Stimulated activated naive CD4-positive, alpha-beta T cell (primary cell): Measurements from ENCODE around the gene IRF8.

Experiments used
- DNase-seq, 6 experiments: peaks; one replicate each; lab custom pipeline; 2025; lab: John Stamatoyannopoulos, UW

IRF8 gene

DNA sequence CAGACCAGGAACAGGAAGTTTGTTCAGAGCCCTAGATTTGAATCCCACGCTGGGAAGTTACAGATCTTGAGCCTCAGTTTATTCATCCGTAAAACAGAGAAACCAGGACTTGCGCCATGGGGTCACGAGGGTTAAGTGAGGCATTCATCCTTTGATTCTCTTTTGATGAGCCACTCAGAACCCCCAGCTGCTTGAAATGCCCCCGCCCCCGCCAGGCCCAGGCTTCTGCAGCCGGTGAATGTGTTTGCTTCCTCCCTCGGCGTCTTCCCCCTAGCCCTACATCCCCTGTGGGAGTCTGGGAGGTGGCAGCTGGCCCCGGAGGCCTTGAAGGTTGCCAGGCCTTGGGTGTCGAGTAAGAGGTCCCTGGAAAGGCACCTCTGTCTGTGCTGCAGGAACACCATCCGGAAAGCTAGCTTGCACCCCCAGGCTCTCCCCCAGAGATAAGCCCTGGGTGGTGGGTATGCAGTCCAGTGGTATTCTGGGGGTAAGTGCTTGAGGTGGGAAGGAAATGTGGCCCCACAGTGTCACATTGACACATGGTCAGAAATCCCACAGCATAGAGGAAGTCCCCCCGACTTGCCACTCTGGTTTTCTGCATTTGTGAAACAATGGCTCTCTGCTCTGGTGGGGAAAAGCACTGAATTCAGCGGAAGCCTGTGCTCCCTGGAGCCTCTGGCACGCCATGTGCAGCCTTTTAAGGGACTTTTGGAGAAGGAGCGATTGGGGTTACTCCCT lies 14.9 kb downstream of the IRF8 start:
- DNase-seq, result no peak

DNA sequence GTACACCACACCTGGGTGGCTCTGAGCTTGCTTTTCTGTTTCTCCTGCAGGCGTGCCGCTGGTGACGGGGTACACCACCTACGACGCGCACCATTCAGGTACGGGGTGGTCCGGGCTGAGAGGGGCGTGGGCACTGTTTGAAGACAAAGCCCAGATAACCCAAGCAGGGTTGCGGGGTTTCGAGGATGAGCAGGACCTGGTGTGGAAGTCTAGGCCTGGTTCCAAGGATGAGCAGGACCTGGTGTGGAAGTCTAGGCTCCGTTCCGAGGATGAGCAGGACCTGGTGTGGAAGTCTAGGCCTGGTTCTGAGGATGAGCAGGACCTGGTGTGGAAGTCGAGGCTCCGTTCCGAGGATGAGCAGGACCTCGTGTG lies 15.4 kb downstream of the IRF8 start:
- DNase-seq, result no peak

DNA sequence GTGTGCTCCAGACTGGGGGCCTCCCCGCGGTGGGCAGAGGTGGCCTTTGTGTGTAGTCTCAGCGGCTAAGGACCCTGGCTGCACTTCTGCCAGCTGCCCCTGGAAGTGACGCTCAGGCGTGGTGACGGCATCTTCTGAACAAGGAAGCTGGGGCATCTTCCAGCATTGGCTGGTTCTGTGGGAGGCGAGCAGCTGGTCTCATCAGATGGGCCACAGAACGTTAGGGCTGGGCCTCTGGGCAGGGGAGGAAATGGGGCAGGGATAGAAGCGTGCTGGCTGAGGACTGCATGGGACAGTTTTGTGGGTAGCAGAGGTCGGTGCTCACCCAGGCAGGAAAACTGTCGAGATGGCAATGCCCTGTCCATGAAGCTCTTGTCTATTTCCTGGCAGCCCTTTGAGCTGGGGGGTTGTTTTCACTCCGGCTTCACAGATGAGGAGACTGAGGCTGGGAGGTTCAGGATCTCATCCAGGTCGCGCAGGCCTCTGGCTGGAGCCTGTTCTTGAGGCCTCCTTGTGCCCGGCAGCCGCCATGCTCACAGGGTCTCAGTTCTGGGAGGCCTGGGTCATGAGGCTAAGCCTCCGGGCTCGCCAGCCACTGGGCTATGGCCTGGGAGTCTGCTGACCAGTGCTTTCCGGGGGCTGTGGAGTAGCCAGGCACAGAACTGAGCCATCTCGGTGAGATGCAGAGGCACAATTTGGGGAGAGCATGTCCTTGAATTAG lies 16.3 kb downstream of the IRF8 start:
- DNase-seq, result no peak

DNA sequence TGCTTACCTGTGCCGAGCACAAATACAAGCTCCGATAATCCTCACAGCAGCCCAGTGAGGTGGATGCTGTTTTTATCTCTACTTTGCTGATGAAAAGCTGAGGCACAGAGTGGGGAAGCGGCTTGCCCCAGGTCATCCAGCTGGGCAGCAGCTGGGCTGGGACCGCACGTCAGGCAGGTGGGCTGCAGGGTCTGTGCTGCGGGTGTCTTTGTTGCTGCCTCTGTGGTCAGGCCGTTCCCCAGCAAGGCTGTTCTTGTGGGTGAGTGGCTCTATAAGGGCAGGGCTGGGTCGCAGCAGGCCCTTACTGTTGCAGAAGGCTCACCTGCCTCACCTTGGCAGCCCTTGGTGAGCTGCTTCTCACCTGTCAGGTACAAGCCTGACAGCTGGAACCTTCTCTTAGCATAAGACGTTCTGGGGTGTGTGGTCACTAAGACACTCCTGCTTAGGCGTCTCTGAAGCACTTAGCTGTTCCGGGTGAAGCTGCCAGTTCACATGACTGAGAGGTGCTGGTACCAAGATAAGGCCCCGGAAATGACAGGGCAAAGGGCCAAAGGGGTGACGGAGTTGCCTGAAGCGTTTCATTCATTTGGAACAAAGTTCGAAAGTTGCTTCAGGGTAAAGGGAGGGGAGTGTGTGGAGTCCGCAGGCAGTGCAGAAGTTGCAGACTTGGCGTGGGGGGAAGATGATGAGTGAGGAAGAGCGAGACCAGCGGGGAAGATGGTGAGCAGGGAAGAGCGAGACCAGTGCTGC lies 17.4 kb downstream of the IRF8 start:
- no peak for DNase-seq

DNA sequence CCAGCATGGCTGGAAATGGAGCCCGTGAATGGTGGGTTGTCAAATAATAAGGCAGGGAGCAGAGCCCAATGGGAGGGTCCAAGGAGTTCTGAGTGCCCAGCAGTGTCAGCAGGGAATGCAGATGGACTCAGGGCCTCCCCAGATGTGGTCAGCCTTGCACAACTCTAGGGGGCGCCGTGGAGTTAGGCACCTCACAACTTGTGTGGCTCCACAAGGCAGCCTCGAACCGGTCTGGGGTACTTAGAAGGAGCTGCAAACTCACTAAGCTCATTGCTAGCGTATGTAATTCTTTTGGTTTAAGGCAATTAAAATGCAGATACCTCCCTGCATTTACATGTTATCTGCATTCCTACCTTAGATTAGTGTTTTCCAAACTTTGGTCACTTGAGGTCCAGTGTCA lies 18.1 kb downstream of the IRF8 start:
- DNase-seq, result no peak

DNA sequence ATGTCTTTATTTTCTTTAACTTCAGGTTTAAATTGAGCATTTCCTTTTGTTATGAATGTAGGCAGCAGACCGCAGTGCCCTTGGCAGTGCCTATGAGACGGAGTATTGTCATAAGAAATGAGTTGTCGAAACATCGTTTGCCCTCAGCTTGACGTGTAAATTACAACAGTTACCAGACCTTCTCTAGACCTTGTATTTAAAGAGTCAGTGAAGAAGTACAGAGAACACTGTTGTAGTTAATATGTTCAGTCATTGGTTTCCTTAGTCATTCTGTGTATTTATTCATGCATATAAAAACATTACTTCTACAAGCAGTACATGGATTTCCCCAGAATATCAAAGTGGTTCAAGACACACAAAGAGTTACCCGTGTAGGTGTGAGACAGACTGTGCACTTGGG lies 19.0 kb downstream of the IRF8 start:
- no peak for DNase-seq

DNA sequence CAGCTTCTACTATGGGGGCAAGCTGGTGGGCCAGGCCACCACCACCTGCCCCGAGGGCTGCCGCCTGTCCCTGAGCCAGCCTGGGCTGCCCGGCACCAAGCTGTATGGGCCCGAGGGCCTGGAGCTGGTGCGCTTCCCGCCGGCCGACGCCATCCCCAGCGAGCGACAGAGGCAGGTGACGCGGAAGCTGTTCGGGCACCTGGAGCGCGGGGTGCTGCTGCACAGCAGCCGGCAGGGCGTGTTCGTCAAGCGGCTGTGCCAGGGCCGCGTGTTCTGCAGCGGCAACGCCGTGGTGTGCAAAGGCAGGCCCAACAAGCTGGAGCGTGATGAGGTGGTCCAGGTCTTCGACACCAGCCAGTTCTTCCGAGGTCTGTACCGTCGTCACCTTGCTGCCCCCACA lies 19.5 kb downstream of the IRF8 start:
- DNase-seq, result no peak

DNA sequence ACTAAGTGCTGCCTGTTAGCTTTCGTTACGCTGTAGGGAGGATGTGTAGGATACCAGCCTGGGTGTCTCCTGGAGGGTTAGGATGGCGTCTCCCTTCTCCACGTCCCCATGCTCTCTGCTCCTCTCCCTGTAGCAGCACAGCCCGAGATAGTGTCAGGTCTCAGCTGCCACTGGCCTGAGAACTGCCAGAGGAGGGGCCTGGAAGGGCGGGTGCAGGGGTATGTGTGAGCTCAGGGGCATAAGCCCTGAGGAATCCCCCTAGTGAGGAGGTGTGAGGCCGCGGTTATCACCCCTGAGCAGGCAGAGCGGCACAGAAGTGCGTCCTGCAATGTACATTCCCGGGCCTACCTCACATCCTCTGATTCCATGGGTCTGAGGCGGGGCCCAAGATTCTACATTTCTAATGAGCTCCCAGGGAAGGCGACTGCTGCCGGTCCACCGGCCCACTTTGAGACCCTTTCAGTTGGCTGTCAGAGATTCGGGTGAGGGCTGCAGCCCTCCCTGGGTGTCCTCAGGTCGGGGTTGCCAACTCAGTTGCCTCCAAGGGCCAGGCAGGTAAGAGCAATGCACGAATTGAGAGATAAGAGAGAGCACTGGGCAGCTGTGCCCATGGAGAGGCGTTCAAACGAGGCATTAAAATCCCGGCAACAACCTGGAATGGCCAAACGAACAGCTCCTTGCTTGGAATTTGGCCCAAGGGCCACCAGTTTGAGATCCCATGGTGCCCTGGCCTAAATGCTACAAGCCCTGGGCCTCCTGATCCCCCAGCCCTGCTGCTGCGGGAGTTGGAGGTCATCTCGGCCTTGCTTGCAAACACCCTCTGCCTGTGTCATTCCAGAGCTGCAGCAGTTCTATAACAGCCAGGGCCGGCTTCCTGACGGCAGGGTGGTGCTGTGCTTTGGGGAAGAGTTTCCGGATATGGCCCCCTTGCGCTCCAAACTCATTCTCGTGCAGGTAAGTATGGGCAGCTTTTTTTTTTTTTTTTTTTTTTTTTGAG lies 20.6 kb downstream of the IRF8 start:
- no peak for DNase-seq

DNA sequence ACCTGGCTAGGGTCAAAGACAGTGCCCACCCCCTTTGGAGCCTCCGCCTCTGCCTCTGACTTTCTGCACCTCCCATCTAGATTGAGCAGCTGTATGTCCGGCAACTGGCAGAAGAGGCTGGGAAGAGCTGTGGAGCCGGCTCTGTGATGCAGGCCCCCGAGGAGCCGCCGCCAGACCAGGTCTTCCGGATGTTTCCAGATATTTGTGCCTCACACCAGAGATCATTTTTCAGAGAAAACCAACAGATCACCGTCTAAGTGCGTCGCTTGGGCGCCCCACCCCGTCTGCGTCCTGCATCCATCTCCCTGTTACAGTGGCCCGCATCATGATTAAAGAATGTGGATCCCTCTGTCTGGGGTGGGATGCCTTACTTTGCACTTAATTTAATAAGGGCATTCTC lies 22.1 kb downstream of the IRF8 start:
- DNase-seq, result no peak

DNA sequence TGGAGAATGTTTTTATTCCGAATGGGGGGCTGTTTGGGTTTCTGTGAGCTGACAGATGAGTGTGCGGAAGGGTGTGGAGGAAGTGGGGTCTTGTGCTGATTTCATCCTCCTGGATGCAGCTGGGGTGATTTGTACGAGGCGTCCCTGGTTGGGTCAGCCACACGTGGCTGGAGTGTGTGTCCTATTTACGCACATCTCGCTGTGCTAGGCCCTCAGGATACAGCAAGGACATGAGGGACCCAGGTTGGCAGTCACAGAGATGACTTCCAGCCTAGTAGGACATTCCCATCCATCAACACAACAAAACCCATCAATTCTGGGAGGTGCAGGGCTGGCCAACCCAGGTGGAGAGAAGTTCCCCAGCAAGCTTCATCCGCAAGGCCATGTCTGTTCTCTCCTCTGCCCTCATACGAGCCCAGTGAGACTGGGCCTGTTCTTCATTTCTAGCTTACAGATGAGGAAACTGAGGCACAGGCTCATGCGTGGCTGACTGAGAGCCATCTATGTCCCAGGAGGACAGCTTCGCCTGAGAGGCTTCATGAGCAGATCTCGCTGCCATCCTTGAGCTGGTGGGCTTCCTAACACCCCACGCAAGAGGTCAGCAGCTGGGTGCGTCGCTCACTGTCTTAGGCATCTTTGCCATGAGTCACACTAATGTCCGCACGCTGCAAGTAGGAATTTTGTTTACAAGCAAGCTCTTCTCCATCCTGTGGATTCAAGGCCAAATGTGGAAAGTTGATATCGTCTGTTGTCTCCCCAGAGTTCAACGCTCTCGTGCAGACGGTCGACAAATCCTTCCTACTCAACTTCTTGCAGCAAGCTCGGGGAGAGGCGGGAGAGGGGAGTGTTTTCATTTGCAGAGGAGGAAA lies 24.4 kb downstream of the IRF8 start:
- DNase-seq, result no peak

DNA sequence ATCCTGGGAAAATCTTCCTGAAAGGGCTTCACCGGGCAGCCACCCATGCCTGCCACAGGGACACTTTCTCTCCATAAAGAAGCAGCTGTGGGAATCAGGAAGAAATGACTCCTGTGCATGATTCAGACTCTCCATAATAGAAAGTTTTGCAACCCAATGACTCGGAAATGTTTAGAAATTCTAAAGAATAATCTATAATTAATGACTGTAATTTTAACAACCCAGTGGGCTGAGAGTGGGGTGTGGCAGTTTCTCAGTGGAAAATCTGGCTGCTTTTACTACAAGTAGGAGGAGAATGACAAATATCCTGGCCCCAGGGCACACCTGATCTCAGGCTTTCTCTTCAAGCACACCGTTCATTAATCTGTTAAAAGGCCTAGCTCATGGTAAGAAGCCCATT lies 25.7 kb downstream of the IRF8 start:
- no peak for DNase-seq

DNA sequence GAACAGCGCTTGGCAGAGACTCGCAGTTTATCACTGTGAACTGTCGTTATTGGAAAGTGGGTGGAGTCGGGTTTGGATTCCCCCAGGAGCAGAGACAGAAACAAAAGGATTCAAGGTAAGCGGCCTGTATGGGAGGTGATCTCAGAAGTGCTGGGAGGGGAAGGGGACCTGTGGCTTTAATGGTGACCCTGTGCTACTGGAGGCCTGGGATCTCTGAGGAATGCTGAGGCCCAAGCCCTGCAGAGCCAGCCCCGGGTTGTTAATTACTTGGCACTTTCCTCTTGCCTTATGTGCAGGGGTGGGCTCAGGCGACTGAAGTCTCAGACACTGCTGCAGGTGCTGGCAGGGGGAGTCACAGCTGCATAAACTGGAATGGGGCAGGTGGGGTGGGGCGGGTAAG lies 27.4 kb downstream of the IRF8 start:
- no peak for DNase-seq

DNA sequence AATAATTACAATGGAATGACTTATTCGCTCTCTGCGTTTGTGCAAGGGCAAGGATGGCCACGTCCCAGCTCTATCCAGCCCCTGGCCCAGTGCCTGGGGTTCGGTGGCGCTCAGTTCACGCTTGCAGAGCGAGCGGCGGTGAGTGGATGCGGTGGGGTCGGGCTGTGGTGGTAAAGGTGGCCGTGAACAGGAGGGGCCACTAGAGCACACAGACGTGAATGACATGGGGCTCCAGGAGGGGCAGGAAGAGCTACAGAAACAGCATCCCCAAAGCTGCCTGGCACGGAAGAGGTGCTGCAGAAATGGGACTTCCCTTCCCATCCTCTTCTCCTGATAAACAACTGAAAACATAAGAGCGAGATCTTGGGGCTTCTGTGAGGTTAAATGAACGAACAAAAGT lies 28.4 kb downstream of the IRF8 start:
- DNase-seq, result no peak

DNA sequence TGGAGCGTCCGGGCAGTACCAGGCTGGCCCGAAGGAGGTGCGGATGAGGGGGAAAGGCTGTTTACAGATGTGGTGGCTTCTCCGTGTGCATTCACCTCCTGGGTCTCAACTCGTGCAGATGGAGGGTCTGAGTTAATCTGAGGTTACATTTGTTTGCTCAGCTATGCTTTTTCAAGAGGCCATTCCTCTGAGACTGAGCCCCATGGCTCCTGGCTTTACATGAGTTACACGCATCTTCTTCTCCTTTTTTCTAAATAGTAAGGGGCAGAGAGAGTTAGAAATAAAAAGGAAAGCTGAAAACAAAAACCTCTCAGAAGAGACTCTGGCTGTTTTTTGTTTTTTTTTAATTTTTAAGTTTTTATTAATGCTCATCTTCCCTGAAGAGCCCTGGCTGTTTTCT lies 29.0 kb downstream of the IRF8 start:
- DNase-seq, result no peak

DNA sequence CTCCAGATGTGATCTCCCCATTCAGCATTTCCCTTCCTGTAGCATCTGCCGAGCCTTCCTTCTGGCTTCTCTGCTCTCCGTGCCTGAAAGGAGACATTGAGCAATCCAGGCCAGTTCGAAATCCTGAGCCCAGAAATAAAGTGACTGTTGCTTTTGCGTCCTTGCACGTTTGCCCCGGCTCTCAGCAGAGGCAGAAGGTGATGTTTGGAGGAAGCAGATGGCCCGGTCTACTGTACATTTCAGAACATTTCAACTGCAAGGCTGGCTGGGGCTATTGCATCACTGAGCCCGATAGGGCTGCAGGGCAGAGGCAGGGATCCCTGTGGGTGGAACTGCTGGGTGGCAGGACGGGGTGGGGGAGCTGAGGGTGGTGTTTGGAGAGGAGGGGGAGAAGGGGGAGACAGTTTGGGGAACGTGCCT lies 29.4 kb downstream of the IRF8 start:
- DNase-seq, result no peak

DNA sequence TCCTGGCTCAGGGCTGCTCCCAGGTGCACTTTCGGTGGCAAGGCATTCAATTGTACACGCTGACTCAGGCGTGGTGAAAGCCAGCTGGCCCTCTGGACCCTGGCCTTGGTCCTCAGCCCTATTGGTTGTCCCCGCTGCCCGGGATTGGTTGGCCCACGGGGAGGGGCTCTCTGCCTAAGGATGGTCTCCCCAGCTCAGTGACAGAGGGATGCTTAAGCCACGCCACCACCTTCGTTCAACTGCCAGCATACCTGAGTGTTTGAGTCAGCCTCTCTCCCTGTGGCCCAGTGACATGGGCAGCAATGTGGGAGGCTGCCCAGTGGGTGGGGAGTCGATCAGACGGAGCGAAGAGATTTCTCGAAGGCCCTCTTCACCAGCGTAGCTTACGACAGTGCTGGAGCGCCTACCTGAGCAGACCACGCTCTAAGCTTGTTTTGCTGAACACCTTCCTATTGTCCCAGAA lies 30.3 kb downstream of the IRF8 start:
- DNase-seq, result no peak

DNA sequence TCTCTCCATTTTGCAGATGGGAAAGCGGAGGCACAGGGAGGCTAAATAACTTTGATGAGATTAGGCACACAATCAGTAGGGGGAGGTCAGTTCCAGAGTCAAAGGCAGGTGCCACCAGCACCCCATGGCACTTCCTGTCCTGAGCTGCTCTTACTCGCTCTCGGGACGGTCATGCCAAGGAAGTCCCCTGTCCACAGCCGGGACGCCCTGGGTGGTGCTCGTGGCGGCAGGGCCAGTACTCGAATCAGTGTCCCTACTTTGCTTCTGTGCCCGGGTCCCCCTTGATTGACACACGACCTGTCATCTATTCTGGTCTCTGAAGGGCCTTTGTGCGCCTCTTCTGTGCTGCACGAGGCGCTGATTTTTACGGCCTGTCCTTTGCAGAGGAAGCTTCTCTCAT lies 31.3 kb downstream of the IRF8 start:
- no peak for DNase-seq

DNA sequence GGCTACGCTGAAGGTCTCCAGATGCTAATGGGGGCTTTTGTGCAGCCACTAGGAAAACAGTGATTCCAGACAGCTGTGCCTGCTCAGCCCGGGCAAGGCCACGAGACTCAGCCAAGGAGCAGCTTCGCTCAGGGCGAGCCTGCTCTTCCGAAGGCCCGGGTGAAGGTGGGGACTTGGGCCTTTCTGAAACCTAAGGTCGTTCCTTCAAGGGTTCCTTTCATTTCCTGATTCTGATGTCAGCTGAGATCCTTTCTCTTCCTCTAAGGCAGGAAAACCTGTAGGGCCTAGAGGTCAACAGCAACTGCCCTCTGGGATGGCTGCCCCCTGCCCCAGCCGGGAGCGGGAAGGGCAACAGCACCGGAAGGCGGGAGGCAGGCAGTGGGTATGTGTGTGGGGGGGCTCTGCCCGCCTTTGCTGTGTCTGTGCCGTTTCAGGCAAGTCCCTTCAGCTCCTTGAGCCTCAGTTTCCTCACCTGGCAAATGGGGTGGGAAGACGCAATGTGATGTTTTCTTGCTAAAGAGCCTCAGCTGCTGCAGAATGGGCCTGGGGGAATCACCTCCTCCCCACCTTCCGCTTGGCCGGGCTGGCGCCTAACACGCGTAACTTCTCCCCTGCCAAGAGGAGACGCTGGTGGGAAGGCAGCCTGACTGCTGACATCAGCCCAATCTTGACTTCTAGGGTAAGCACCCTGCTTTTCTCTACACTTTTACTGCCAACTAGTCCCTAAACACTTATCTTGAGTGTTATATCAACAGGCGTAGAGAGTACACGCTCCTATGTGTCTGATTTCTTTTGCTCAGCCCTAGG lies 32.8 kb downstream of the IRF8 start:
- DNase-seq, result no peak

DNA sequence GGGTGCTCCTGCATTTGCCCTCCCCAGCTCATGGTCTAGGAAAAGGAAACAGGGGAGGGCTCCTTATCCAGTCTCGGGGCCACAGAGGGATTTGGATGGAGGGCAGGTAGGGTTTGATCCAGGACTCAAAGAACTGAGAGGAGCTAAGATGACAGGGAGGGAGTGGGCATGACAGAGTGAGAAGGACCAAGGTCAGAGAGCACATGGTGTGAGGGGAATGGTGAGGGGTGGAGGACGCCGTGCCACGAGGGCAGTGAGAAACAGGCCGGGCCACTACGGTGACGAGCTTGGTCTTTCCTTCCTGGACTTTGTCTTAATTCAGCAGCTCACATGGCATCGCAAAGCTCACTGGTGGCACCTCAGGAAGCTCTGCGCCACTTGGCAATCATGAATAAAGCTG lies 35.2 kb downstream of the IRF8 start:
- no peak for DNase-seq

DNA sequence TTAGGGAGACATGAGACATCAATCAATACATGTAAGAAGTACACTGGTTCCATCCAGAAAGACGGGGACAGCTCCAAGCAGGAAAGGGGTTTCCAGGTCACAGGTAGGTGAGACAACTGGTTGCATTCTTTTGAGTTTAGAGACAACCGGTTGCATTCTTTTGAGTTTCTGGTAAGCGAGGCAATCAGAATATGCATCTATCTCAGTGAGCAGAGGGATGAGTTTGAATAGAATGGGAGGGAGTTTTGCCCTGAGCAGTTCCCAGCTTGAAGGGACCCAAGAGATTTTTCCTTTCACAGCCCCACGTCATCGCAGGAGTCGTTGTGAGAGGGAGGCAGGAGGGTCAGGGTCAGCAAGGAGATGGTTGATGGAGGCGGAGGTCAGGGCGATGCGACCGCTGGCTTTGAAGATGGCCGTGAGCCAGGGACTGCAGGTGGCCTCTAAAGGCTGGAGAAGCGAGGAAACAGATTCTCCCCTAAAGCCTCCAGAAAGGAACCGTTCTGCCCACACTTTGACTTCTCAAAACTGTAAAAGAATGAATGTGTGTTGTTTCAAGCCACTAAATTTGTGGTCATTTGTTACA lies 36.5 kb downstream of the IRF8 start:
- DNase-seq, result peak in 1 of 6 experiments; percentile 25
